ENCODE data around the gene C14orf132. TPM values are rescaled to one million over a fixed set of nuclear protein-coding genes. Genes with fewer than 3 reads are reported as not detected.

The C14orf132 gene
- 10 to 100 TPM; 23.0 to 37.5 TPM for total RNA-seq

GRCh38 chr14:96038920-96039632 lies at the start of gene C14orf132:
C14orf132 (plus strand) TSS chr14:96039362; CDS start chr14:96039501, 139 bp downstream.
- ATAC-seq (ENCODE audit: insufficient number of reproducible peaks, low FRiP score, low read depth) (peak; percentile 48), DNase-seq (ENCODE audit: low spot score) (peak; percentile 29)
- H3K9me3 ChIP-seq, result no peaks in the 10 kb centered on the region
- H3K27ac ChIP-seq, result peak within 1 kb of the TSS; percentile 84 to 86
- H3K4me3 ChIP-seq, result peak within 1 kb of the TSS; percentile 89
- TF ChIP-seq CTCF (IDR thresholded peaks at IDR 0.05), result no peak
- peaks cover 10 to 41% of the 10 kb centered on the region in 2 donors for H3K4me1 ChIP-seq (ENCODE audit: control insufficient read depth in 1 of 2, low read depth in 2 of 2)
- H3K27me3 ChIP-seq (replicated peaks; ENCODE audit: insufficient read depth), result no peaks in the 10 kb centered on the region
- no peaks in the 10 kb centered on the region for H3K36me3 ChIP-seq

- TF ChIP-seq CTCF (IDR thresholded peaks at IDR 0.05), result peak; percentile 77
- Histone ChIP-seq H3K4me1 (ENCODE audit: control insufficient read depth in 1 of 2, low read depth in 2 of 2) (no peaks in the 10 kb centered on the region), H3K36me3 (no peaks in the 10 kb centered on the region), H3K27me3 (replicated peaks; ENCODE audit: insufficient read depth) (no peaks in the 10 kb centered on the region), H3K9me3 (no peaks in the 10 kb centered on the region), H3K4me3 (no peak overlapping the region), H3K27ac (no peak overlapping the region)
- ATAC-seq (ENCODE audit: insufficient number of reproducible peaks, low FRiP score, low read depth), result no peak
- no peak for DNase-seq (ENCODE audit: low spot score)
Measured at GRCh38 chr14:95993768-95994592, 45.2 kb upstream of the C14orf132 start.

DNA sequence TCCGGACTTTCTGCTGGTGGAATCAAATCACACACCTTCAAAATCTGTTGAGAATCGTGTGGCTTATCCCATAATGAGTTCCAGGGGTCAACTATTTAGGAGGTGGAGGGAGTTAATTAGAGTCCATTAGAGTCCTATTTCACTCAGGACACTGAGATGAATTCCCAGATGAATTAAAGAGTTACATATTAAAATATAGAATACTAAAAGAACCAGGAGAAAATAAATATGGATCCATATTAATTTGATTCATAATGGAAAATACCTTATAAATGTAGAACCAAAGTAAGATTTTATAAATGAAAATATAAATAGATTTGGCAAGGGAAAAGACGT lies 44.6 kb upstream of the C14orf132 start:
- H3K9me3 ChIP-seq, result no peaks in the 10 kb centered on the region
- no peaks in the 10 kb centered on the region for H3K36me3 ChIP-seq
- H3K4me1 ChIP-seq (ENCODE audit: control insufficient read depth in 1 of 2, low read depth in 2 of 2), result no peaks in the 10 kb centered on the region
- no peak for TF ChIP-seq CTCF (IDR thresholded peaks at IDR 0.05)
- no peaks in the 10 kb centered on the region for H3K27me3 ChIP-seq (replicated peaks; ENCODE audit: insufficient read depth)
- DNase-seq (ENCODE audit: low spot score) (no peak), ATAC-seq (ENCODE audit: insufficient number of reproducible peaks, low FRiP score, low read depth) (no peak)
- H3K27ac ChIP-seq, result no peak overlapping the region
- no peak overlapping the region for H3K4me3 ChIP-seq

DNA sequence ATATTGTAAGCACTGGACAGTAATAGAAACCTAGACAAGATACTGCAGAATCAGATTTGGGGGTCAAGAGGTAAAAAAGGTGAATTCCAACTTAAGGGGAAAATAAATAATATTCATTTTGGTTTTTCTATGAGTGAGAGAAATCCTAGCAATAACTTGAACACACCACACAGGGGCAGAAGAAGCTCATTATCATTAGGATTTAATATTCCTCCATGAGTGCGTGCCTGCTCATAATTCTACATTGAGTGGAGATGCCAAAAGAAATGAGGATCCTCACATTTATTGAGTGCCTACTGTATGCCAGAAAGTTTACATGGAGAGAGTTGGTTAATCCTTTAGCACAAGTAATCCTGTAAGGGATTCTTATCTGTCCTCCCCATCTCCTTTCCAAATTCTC lies 40.5 kb upstream of the C14orf132 start:
- ATAC-seq (ENCODE audit: insufficient number of reproducible peaks, low FRiP score, low read depth) (no peak), DNase-seq (ENCODE audit: low spot score) (no peak)
- Histone ChIP-seq H3K36me3 (no peaks in the 10 kb centered on the region), H3K4me1 (ENCODE audit: control insufficient read depth in 1 of 2, low read depth in 2 of 2) (no peaks in the 10 kb centered on the region), H3K4me3 (no peak overlapping the region), H3K9me3 (no peaks in the 10 kb centered on the region), H3K27me3 (replicated peaks; ENCODE audit: insufficient read depth) (no peaks in the 10 kb centered on the region), H3K27ac (no peak overlapping the region)
- peak; percentile 51 for TF ChIP-seq CTCF (IDR thresholded peaks at IDR 0.05)

DNA sequence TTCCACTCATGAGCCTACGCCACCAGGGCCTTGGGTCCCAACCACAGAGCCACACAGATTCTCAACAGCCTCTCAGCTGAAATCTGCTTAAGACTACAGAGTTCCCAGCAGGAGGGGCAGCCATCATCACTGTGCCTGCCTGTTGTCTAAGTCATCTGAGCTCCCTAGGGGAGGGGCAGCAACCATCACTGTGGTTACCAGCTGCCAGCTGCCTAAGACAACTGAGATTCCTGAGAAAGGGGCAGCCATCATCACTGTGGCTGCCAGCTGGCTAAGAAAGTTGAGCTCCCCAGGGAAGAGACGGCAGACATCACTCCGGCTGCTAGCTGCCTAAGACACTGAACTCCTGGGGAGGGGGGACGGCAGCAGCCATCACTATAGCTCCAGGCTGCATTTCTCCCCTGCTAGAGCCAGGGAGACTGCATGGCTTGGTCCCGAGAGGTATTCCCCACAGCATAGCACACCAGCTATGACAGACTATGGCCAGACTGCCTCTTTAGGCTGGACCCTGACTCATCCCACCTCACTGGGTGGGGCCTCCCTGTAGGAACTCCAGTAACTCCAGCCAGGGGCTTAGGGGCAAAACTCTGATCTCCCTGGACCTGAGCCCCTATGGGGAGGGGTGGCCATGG lies 37.2 kb upstream of the C14orf132 start:
- peaks cover 5% of the 10 kb centered on the region for H3K9me3 ChIP-seq
- no peak for TF ChIP-seq CTCF (IDR thresholded peaks at IDR 0.05)
- no peaks in the 10 kb centered on the region for H3K36me3 ChIP-seq
- no peak overlapping the region for H3K4me3 ChIP-seq
- H3K4me1 ChIP-seq (ENCODE audit: control insufficient read depth in 1 of 2, low read depth in 2 of 2), result no peaks in the 10 kb centered on the region
- no peak overlapping the region for H3K27ac ChIP-seq
- H3K27me3 ChIP-seq (replicated peaks; ENCODE audit: insufficient read depth), result no peaks in the 10 kb centered on the region
- DNase-seq (ENCODE audit: low spot score) (no peak), ATAC-seq (ENCODE audit: insufficient number of reproducible peaks, low FRiP score, low read depth) (no peak)
